ENCODE results near the gene SIPA1L3. TPM values are rescaled to one million over a fixed set of nuclear protein-coding genes. Genes with fewer than 3 reads are reported as not detected.
A peak's percentile ranks its signal among the peaks of the same experiment; 100 is the strongest.

SIPA1L3 gene
- total and polyA plus RNA-seq, 9 of the 15 experiments (the other 6 are each of a cell fraction or from before 2014, with no cell fraction given), result 0.01 to 6.1 (median 2.5) TPM

DNA sequence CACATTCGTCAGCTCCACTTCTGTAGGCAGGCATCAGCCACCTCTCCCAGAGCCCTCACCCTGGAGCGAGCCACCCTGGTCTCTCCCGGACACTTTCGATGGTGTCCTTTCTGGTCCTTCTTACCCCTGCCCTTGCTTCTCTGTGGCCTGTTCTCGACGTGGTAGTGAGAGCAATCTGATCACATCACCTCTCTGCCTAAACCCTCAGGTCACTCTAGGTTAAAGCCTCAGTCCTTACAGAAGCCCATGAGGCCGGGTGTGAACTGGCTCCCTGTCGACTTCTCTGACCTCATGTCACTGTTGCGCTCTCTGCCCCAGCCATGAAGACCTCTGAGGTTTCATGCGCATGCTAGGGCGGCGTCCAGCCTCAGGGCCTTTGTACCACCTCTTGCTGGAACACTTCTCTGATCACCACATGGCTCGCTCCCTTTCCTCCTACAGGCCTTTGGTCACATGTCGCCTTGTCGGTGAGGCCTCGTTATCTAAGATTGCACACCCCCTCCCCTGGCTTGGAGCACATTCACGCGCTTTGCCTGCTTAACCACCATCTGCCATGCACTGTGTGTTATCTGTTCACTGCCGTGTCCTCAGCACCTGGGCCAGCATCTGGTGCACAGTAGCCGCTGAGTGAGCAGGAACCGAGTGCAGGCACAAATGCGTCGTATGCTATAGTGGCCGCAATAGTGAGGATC lies 215.5 kb downstream of the SIPA1L3 start (continued):
- TF ChIP-seq NFYB (IDR thresholded peaks at IDR 0.05; ENCODE audit: extremely low read depth, insufficient read length), result no peak
- TF ChIP-seq ZSCAN32 (CRISPR knock-in tag; IDR thresholded peaks at IDR 0.05), result no peak
- TF ChIP-seq ZNF583 (CRISPR knock-in tag; IDR thresholded peaks at IDR 0.05), result peak; percentile 85; the same call in 1 of the 2 replicates
- TF ChIP-seq, protein P1, sequence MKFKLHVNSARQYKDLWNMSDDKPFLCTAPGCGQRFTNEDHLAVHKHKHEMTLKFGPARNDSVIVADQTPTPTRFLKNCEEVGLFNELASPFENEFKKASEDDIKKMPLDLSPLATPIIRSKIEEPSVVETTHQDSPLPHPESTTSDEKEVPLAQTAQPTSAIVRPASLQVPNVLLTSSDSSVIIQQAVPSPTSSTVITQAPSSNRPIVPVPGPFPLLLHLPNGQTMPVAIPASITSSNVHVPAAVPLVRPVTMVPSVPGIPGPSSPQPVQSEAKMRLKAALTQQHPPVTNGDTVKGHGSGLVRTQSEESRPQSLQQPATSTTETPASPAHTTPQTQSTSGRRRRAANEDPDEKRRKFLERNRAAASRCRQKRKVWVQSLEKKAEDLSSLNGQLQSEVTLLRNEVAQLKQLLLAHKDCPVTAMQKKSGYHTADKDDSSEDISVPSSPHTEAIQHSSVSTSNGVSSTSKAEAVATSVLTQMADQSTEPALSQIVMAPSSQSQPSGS (CRISPR knock-in tag; IDR thresholded peaks at IDR 0.05), result no peak
- no peak for TF ChIP-seq JUNB (CRISPR knock-in tag; conservative IDR thresholded peaks at IDR 0.05)
- TF ChIP-seq ELF2 (CRISPR knock-in tag; IDR thresholded peaks at IDR 0.05), result no peak
- TF ChIP-seq CHD1 (IDR thresholded peaks at IDR 0.05; ENCODE audit: low read length), result no peak
- no peak for TF ChIP-seq RHOXF2B (CRISPR knock-in tag; conservative IDR thresholded peaks at IDR 0.05)
- no peak for TF ChIP-seq ZKSCAN8 (CRISPR knock-in tag; IDR thresholded peaks at IDR 0.05)
- no peak for TF ChIP-seq FOSL1 (tag; conservative IDR thresholded peaks at IDR 0.05)
- peak; percentile 95 for TF ChIP-seq NCOR1 (IDR thresholded peaks at IDR 0.05)
- no peak for TF ChIP-seq HEY1 (CRISPR knock-in tag; IDR thresholded peaks at IDR 0.05; ENCODE audit: borderline replicate concordance)
- no peak for TF ChIP-seq GATAD2B (IDR thresholded peaks at IDR 0.05; ENCODE audit: borderline replicate concordance)
- TF ChIP-seq, protein P2, sequence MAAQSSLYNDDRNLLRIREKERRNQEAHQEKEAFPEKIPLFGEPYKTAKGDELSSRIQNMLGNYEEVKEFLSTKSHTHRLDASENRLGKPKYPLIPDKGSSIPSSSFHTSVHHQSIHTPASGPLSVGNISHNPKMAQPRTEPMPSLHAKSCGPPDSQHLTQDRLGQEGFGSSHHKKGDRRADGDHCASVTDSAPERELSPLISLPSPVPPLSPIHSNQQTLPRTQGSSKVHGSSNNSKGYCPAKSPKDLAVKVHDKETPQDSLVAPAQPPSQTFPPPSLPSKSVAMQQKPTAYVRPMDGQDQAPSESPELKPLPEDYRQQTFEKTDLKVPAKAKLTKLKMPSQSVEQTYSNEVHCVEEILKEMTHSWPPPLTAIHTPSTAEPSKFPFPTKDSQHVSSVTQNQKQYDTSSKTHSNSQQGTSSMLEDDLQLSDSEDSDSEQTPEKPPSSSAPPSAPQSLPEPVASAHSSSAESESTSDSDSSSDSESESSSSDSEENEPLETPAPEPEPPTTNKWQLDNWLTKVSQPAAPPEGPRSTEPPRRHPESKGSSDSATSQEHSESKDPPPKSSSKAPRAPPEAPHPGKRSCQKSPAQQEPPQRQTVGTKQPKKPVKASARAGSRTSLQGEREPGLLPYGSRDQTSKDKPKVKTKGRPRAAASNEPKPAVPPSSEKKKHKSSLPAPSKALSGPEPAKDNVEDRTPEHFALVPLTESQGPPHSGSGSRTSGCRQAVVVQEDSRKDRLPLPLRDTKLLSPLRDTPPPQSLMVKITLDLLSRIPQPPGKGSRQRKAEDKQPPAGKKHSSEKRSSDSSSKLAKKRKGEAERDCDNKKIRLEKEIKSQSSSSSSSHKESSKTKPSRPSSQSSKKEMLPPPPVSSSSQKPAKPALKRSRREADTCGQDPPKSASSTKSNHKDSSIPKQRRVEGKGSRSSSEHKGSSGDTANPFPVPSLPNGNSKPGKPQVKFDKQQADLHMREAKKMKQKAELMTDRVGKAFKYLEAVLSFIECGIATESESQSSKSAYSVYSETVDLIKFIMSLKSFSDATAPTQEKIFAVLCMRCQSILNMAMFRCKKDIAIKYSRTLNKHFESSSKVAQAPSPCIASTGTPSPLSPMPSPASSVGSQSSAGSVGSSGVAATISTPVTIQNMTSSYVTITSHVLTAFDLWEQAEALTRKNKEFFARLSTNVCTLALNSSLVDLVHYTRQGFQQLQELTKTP (IDR thresholded peaks at IDR 0.05; ENCODE audit: low read depth in 1 of 2, partially characterized antibody in 2 of 2), result peak in 1 of 2 experiments; percentile 81
- TF ChIP-seq OTX1 (CRISPR knock-in tag; IDR thresholded peaks at IDR 0.05), result no peak
- peak; percentile 79 to 85; a peak in 3 of 4 replicates for TF ChIP-seq RCOR1 (IDR thresholded peaks at IDR 0.05; ENCODE audit: borderline replicate concordance in 1 of 2, low read depth in 2 of 2, low read length in 2 of 2)
- no peak for TF ChIP-seq ZNF778 (CRISPR knock-in tag; IDR thresholded peaks at IDR 0.05)
- TF ChIP-seq HLTF (IDR thresholded peaks at IDR 0.05), result 0 out of 2 replicates have a peak, but pooled peaks have one; percentile 40
- peak; percentile 75; the same call in 1 of the 2 replicates for TF ChIP-seq ESRRA (IDR thresholded peaks at IDR 0.05; ENCODE audit: borderline replicate concordance, low read depth)
- TF ChIP-seq FOXJ3 (CRISPR knock-in tag; IDR thresholded peaks at IDR 0.05), result no peak
- TF ChIP-seq SETDB1 (IDR thresholded peaks at IDR 0.05; ENCODE audit: low read length), result no peak
- TF ChIP-seq BHLHE40 (IDR thresholded peaks at IDR 0.05; ENCODE audit: low read length), result peak; percentile 87
- no peak for TF ChIP-seq KLF1 (tag; IDR thresholded peaks at IDR 0.05)
- no peak for TF ChIP-seq SMARCB1 (IDR thresholded peaks at IDR 0.05; ENCODE audit: insufficient read length, low read depth)
- TF ChIP-seq NR3C1 (CRISPR knock-in tag; IDR thresholded peaks at IDR 0.05), result no peak
- TF ChIP-seq RBM14 (IDR thresholded peaks at IDR 0.05; ENCODE audit: borderline replicate concordance, insufficient read depth, low read depth, low read length), result no peak

Measured in K562 (cell line).